D721Med (cell line): ENCODE measurements around the gene FGF19.

ENCODE experiments used
- DNase-seq: peaks from one replicate; pipeline ENCODE4 v3.0.0; 2011; ENCODE audit warnings: low spot score; ENCODE audit not compliant: insufficient read length
- FAIRE-seq: peaks from 2 replicates; lab custom pipeline; 2011; peaks lifted over from hg19 to GRCh38; lab: Jason Lieb, UNC
- CTCF ChIP-seq: IDR thresholded peaks from 2 replicates; pipeline ENCODE4 v1.5.1; 2012; ENCODE audit warnings: mild to moderate bottlenecking, control low read depth; ENCODE audit not compliant: insufficient read depth; ENCODE audit errors: missing control alignments

FGF19 gene

GRCh38 chr11:69702769-69703452, 911 bp downstream of the FGF19 start:
- TF ChIP-seq CTCF, result no peak
- DNase-seq, result no peak
- no peak for FAIRE-seq

GRCh38 chr11:69702239-69702691, 1.6 kb downstream of the FGF19 start:
- TF ChIP-seq CTCF, result no peak
- FAIRE-seq, result no peak
- DNase-seq, result no peak

GRCh38 chr11:69700278-69701140, 3.3 kb downstream of the FGF19 start:
- FAIRE-seq, result no peak
- no peak for DNase-seq
- TF ChIP-seq CTCF, result no peak

- TF ChIP-seq CTCF, result no peak
- DNase-seq (no peak), FAIRE-seq (no peak)
Measured at GRCh38 chr11:69699213-69699612, 4.6 kb downstream of the FGF19 start.

GRCh38 chr11:69698362-69698761, 5.5 kb downstream of the FGF19 start:
- DNase-seq (no peak), FAIRE-seq (no peak)
- no peak for TF ChIP-seq CTCF

GRCh38 chr11:69697861-69698260, 6.0 kb downstream of the FGF19 start:
- no peak for FAIRE-seq
- TF ChIP-seq CTCF, result no peak
- DNase-seq, result no peak
